HG03457 (cell line): ENCODE data around the gene ANKRD50.

Source experiments
- ATAC-seq: cut with Tn5 transposase; IDR thresholded peaks from one replicate; pipeline ENCODE4 v1.9.1; 2021; ENCODE audit warnings: moderate number of reproducible peaks; ENCODE audit not compliant: unreplicated experiment

Gene ANKRD50

GRCh38 chr4:124712372-124713184, at the start of gene ANKRD50:
TSS of gene ANKRD50 (minus strand) at chr4:124712732. CDS start at chr4:124710511, 2,221 bp downstream.
- ATAC-seq = peak; percentile 76

- ATAC-seq = no peak
Measured at GRCh38 chr4:124757126-124757525, 44.6 kb upstream of the ANKRD50 start.

- ATAC-seq = no peak
Measured at GRCh38 chr4:124754681-124755080, 42.1 kb upstream of the ANKRD50 start.

- no peak for ATAC-seq
Measured at GRCh38 chr4:124753941-124754581, 41.5 kb upstream of the ANKRD50 start.

DNA sequence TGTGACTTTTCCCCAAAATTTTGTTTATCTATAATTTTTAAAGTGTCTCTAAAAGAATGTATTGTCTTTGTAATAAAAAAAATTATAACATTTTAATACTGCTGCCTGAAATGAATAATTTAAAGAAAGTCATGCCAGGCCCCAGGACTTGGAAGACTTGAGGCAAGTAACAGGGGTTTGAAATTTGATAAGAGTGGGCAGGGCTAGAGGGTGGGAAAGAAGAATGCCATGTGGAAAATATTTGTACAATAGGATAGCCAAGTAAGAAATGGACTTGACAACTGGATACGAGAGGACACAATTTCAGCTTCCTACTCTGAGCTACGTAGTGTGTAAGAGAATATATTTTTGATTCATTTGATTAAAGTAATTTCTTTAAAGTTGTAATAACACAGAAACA, 36.9 kb upstream of the ANKRD50 start:
- ATAC-seq = no peak

DNA sequence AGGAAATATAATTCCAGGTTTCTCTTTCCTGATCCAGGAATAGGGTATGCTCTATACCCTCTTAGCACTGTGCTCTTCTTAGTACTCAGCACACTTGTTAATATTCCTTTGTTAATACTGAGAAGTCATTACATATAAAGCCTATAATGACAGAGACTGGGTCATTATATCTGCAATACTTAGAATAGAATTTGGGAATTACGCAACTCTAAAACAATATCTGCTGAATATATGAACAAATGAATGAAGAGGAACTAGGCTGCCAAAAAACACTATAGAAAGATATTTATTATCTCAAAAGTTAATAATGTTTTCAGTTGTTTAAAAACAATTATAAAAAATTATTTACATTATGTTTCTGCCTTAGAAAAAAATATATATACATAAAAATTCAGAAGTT, 36.4 kb upstream of the ANKRD50 start:
- no peak for ATAC-seq

DNA sequence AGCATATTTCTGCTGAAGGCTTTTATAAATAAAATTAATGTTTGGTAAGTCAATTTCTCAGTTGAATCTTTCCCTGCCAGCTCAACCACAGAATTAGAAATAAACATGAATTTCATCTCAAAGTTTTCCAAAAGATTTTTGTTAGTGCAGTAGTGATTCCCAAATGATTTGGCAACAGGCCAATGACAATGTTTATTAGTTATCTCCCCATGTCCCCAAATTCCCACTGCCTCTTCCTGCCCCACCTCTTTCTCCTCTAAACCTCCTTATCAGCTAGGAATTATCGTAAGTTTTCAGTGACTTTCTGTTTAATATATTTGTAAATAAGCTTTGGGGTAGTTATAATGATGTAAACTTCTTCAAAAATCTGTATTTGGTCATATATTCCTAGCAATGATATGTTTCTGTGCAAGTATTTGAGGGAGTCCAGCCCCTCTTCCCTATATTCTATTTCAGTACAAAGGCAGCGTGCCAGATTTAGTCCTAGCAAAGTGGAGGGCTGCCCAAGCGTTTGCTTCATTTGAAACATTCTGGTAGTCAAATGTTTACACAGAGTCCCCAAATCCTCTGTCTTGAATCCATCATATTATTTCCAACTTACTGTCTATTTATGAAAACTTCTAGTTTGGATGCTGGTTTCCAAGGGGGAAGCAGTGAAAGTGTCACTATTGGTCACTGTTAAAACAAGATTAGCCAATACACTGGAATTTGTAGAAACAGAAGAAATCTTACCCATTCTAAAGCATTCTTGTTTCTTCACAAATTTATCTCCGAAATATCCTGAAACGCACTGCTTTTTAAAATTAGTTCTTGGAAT, 33.7 kb upstream of the ANKRD50 start:
- ATAC-seq = no peak

DNA sequence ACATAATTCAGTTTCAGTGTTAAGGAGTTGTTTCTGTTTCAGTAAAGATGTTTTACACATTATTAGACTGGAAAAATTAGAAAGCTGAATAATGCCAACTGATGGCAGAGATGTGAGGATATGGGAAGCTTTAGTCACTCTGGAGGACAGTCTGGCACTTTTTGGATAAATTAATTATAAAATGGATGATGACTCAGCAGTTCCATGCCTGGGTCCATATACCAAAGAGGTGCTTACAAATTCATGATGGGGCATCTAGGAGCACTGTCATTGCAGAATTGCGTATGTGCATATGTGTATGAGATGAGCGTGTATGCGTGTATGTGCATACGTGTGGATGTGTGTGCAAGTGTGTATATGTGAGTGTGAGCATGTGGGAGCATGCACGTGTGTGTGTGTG, 31.2 kb upstream of the ANKRD50 start:
- no peak for ATAC-seq

- ATAC-seq = no peak
Measured at GRCh38 chr4:124740501-124740900, 28.0 kb upstream of the ANKRD50 start.

DNA sequence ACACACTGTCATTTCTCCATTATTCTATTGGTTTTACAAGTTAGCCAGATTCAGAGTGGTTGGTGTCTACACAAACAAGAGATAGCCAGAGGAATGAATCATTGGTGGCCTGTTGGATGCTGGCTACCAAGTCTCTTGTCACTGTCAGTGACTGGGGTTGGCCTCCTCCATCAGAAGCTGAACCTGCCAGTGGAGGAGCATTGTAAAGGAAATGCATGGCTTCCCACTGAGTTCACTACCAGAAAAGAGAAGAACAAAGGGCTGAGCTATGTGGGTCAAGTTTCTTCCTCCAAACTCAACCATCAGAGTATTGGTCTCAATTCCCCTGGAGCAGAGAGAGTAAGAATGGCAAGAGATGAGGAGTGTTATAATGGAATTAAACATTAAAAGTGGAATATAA, 26.5 kb upstream of the ANKRD50 start:
- no peak for ATAC-seq

- no peak for ATAC-seq
Measured at GRCh38 chr4:124737619-124738018, 25.1 kb upstream of the ANKRD50 start.

GRCh38 chr4:124736526-124736925, 24.0 kb upstream of the ANKRD50 start:
- ATAC-seq = no peak

- no peak for ATAC-seq
Measured at GRCh38 chr4:124727331-124727890, 14.9 kb upstream of the ANKRD50 start.

- no peak for ATAC-seq
Measured at GRCh38 chr4:124726269-124726668, 13.7 kb upstream of the ANKRD50 start.

GRCh38 chr4:124722071-124722470, 9.5 kb upstream of the ANKRD50 start:
- no peak for ATAC-seq

- no peak for ATAC-seq
Measured at GRCh38 chr4:124717101-124717500, 4.6 kb upstream of the ANKRD50 start.

DNA sequence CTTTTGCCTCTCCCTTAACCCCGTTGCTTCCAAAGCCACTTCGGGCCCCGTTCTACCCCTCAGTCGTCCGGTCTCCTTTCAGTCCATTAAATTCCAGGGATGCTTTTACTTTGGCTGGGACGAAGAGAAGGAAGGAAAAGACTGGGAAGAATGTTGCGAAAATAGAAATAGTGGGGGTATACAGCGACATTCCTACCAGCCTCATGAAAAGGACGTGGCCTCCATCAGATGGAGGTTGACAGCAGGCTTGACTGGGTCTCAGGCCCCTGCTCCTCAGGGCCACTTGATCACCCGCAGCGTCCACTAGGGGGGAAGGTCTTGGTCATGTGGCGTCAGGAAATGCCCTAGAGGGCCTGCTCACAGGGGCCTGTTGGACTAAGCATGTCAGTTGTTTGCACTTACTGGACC, 657 bp upstream of the ANKRD50 start:
- ATAC-seq = peak; percentile 39

- ATAC-seq = peak; percentile 18
Measured at GRCh38 chr4:124711471-124712371, 811 bp downstream of the ANKRD50 start.

DNA sequence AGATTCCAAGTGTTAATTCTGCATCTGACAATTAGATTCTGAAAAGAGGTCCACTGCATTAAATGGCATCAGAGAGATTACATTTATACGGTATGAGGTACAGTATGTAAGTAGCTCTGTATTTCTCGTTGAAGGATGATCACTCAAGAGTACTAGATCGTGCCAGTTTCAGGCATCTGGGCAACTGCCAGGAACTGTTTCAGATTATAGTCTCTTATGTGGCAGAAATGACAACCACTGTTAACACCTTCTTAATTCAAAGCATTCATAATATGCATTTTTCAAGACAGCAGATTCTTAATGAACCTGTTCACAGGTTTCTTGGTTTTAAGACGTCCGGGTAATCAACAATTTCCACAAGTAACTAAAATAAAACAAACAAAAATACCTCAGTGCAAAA, 1.6 kb downstream of the ANKRD50 start:
- no peak for ATAC-seq

DNA sequence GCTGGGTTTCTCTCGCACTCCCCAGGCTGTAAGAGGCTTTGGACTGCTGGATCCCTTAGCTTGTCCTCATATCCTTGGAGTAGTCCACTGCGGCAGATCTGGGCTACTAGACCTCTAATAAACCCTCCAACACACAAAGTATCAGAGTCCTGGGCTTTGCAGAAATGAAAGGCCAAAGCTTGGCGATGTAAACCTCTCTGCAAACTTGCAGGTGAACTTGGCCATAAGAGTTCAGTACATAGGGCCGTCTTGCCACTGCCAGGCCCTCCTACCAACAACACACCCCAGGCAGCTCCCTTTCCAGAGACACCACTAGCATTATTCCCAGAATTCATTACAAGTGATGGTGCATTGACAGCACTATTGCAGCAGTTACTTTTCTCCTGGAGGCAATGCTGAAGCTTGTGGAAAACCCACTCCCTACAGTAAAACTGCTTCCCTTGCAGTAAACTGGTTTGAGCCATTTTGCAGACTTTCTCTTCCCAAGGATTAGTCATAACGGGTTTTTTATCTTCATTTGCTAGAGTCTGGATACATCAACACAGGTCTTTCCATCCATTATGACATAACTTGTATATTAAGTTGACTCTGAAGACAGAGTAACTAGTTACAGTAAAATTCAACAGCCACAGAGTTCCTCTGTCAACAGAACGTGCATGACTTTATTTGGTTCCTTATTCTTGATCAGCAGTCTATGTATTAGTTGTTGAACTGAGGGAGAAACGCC, 2.4 kb downstream of the ANKRD50 start:
- ATAC-seq = no peak
